ENCODE data around the gene PALLD. TPM values are rescaled to one million over a fixed set of nuclear protein-coding genes. Genes with fewer than 3 reads are reported as not detected.

PALLD gene
- total and polyA plus RNA-seq, 2 of the 8 experiments (the other 6 are each of a cell fraction or from before 2014, with no cell fraction given): 10.5 to 25.0 TPM

DNA sequence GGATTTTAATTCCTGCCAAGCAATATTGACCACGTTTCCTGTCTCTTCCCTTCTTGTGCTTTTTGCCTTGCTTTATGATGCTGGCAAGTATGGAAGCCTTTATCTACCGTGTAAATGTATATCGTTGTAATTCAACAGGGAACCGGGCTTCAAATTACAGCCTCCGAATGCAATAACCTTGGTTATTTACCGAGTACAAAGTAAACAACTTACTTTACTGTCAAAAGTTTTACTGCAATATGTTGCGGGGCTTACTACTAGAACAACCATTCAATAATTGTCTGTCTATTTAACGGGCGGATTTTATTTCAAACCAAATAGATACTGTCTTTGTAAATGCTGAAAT lies 73.1 kb downstream of the PALLD start:
- ChIA-PET CTCF (ENCODE audit: partially characterized antibody) (interaction anchor here (1.0 kb wide), 1 partner anchor 351 kb away, joined by 3 read pairs; no protein-coding TSS in a partner anchor), POLR2A (ENCODE audit: partially characterized antibody) (no interaction called here)
- no peak overlapping the region for H3K56ac ChIP-seq (replicated peaks; ENCODE audit: insufficient read length, low read depth, low read length)
- H4K5ac ChIP-seq (ENCODE audit: insufficient read length, low read depth, low read length): no peak overlapping the region
- H4K8ac ChIP-seq (ENCODE audit: extremely low read depth, insufficient read depth, low read length): no peak overlapping the region
- no peaks in the 10 kb centered on the region for H3K79me2 ChIP-seq (ENCODE audit: control insufficient read depth in 1 of 2, insufficient read depth in 2 of 2, low read length in 2 of 2)
- H4K20me1 ChIP-seq (replicated peaks in 1 of 2; ENCODE audit: control insufficient read depth in 1 of 2, insufficient read depth in 2 of 2, low read length in 2 of 2): no peaks in the 10 kb centered on the region
- H3K23me2 ChIP-seq (ENCODE audit: low read depth, low read length): no peaks in the 10 kb centered on the region
- DNase-seq (ENCODE audit: low read depth in 1 of 2, low spot score in 2 of 2) (no peak), FAIRE-seq (no peak)
- no peak overlapping the region for H3K9ac ChIP-seq (replicated peaks in 1 of 4; ENCODE audit: extremely low read depth in 1 of 4, low read depth in 3 of 4, low read length in 3 of 4)
- H3K27ac ChIP-seq (ENCODE audit: low read depth, low read length): no peak overlapping the region
- H3K18ac ChIP-seq (ENCODE audit: extremely low read depth, low read length): no peak overlapping the region
- H2BK120ac ChIP-seq (replicated peaks; ENCODE audit: low read depth, low read length): no peak overlapping the region
- no peaks in the 10 kb centered on the region for H3K79me1 ChIP-seq (ENCODE audit: low read depth, low read length)
- no peaks in the 10 kb centered on the region for H3K27me3 ChIP-seq (replicated peaks in 1 of 4; ENCODE audit: control insufficient read depth in 3 of 4, extremely low read depth in 1 of 4, insufficient read depth in 3 of 4, low read length in 3 of 4)
- WGBS, 2 experiments (ENCODE audit: extremely low coverage in 1 of 2, insufficient coverage in 1 of 2, insufficient read length in 1 of 2, insufficient replicate concordance in 2 of 2, low coverage in 1 of 2, low lambda C conversion rate in 2 of 2, missing lambda C conversion rate in 1 of 2): 88% methylated on average over 9 of the region's 9 CpGs; no CpG with 5 or more reads in 1 of the 2 experiments
- no peak overlapping the region for H2AK5ac ChIP-seq (ENCODE audit: low read depth, low read length)
- H3K4me2 ChIP-seq (ENCODE audit: insufficient read depth in 1 of 2, low read depth in 2 of 2, low read length in 2 of 2): no peak overlapping the region
- H2AFZ ChIP-seq (ENCODE audit: low read length): no peak overlapping the region
- no peak overlapping the region for H2BK15ac ChIP-seq (ENCODE audit: low read length)
- H3K14ac ChIP-seq (ENCODE audit: insufficient read length): no peak overlapping the region
- no peak overlapping the region for H3K4ac ChIP-seq (replicated peaks; ENCODE audit: insufficient read length, low read depth, low read length)
- no peak overlapping the region for H2BK12ac ChIP-seq (ENCODE audit: low read depth, low read length)
- no peak overlapping the region for H3K4me3 ChIP-seq (ENCODE audit: extremely low read depth in 1 of 4, insufficient read depth in 2 of 4, low read depth in 3 of 4, low read length in 4 of 4)
- no peak overlapping the region for H2BK20ac ChIP-seq (ENCODE audit: low read length)
- H3K23ac ChIP-seq (ENCODE audit: insufficient read length): no peak overlapping the region
- no peak overlapping the region for H2BK5ac ChIP-seq (ENCODE audit: low read depth, low read length)
- TF ChIP-seq, protein P1, sequence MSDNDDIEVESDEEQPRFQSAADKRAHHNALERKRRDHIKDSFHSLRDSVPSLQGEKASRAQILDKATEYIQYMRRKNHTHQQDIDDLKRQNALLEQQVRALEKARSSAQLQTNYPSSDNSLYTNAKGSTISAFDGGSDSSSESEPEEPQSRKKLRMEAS (IDR thresholded peaks at IDR 0.05): no peak
- TF ChIP-seq BRCA1 (IDR thresholded peaks at IDR 0.05; ENCODE audit: low read depth, low read length) (no peak), SP1 (IDR thresholded peaks at IDR 0.05; ENCODE audit: low read depth, low read length) (no peak), PHF8 (conservative IDR thresholded peaks at IDR 0.05; ENCODE audit: low read depth, low read length) (no peak), YY1 (IDR thresholded peaks at IDR 0.05; ENCODE audit: low read depth, low read length) (no peak), BACH1 (IDR thresholded peaks at IDR 0.05; ENCODE audit: low read length) (no peak), EP300 (IDR thresholded peaks at IDR 0.05; ENCODE audit: borderline replicate concordance in 1 of 2, low read depth in 2 of 2, low read length in 2 of 2) (no peak), TAF1 (IDR thresholded peaks at IDR 0.05; ENCODE audit: low read depth, low read length) (no peak), KDM5A (IDR thresholded peaks at IDR 0.05; ENCODE audit: low read length) (no peak), ZNF274 (IDR thresholded peaks at IDR 0.05; ENCODE audit: borderline replicate concordance, extremely low read depth, low read length) (no peak), MAFK (IDR thresholded peaks at IDR 0.05; ENCODE audit: low read depth, low read length) (no peak), RXRA (IDR thresholded peaks at IDR 0.05; ENCODE audit: insufficient read depth, low read depth, low read length) (no peak), BCL11A (IDR thresholded peaks at IDR 0.05; ENCODE audit: low read depth in 2 of 2, low read length in 2 of 2) (no peak)
- no peaks in the 10 kb centered on the region for H3K36me3 ChIP-seq (ENCODE audit: control insufficient read depth in 2 of 4, insufficient read depth in 4 of 4, low read length in 3 of 4)
- no peaks in the 10 kb centered on the region for H3K9me3 ChIP-seq (ENCODE audit: insufficient read depth in 2 of 2, low read depth in 1 of 2, low read length in 1 of 2)
- H3K4me1 ChIP-seq (replicated peaks in 1 of 4; ENCODE audit: control insufficient read depth in 3 of 4, insufficient read depth in 4 of 4, low read length in 3 of 4): no peaks in the 10 kb centered on the region
- no peak overlapping the region for H4K91ac ChIP-seq (replicated peaks; ENCODE audit: insufficient read length, low read length)

Measured in H1 (cell line).